Measurements from ENCODE around the gene ACAA2. TPM values are rescaled to one million over a fixed set of nuclear protein-coding genes. Genes with fewer than 3 reads are reported as not detected.

Gene ACAA2
- total and polyA plus RNA-seq, 2 of the 8 experiments (the other 6 are each of a cell fraction or from before 2014, with no cell fraction given): 63.4 to 151 TPM

DNA sequence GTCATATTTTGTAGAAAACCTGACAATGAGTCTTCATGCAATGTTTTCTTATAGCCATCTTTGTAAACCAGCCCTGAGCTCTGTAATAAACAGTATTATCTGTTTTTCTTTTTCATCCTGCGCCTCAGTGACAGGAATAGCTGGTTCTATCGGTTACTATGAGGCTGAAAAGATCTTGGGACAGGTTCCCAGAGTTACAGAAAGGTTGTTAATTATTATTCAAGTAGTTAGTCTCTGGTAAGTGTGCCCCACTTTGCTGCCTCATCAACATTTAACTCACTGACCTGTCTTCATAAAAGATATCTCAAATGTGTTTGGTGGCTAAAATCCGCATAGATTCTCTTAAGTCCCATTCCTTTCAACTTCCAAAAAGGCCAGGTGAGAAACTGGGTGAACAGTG, 18.6 kb downstream of the ACAA2 start:
- Histone ChIP-seq H2BK12ac (ENCODE audit: low read depth, low read length) (no peak overlapping the region), H2AFZ (ENCODE audit: low read length) (no peak overlapping the region), H3K9ac (replicated peaks in 1 of 4; ENCODE audit: extremely low read depth in 1 of 4, low read depth in 3 of 4, low read length in 3 of 4) (no peak overlapping the region), H3K56ac (replicated peaks; ENCODE audit: insufficient read length, low read depth, low read length) (no peak overlapping the region), H3K27me3 (replicated peaks in 1 of 4; ENCODE audit: control insufficient read depth in 3 of 4, extremely low read depth in 1 of 4, insufficient read depth in 3 of 4, low read length in 3 of 4) (no peaks in the 10 kb centered on the region), H4K5ac (ENCODE audit: insufficient read length, low read depth, low read length) (no peak overlapping the region), H2BK20ac (ENCODE audit: low read length) (no peak overlapping the region), H2BK15ac (ENCODE audit: low read length) (no peak overlapping the region), H3K23ac (ENCODE audit: insufficient read length) (no peak overlapping the region), H3K79me2 (ENCODE audit: control insufficient read depth in 1 of 2, insufficient read depth in 2 of 2, low read length in 2 of 2) (no peaks in the 10 kb centered on the region), H3K4ac (replicated peaks; ENCODE audit: insufficient read length, low read depth, low read length) (no peak overlapping the region), H2BK120ac (replicated peaks; ENCODE audit: low read depth, low read length) (no peak overlapping the region), H3K36me3 (ENCODE audit: control insufficient read depth in 2 of 4, insufficient read depth in 4 of 4, low read length in 3 of 4) (peaks cover 8 to 72% (median 56%) of the 10 kb centered on the region in 4 experiments), H3K79me1 (ENCODE audit: low read depth, low read length) (no peaks in the 10 kb centered on the region), H3K14ac (ENCODE audit: insufficient read length) (no peak overlapping the region), H4K91ac (replicated peaks; ENCODE audit: insufficient read length, low read length) (no peak overlapping the region), H3K4me3 (ENCODE audit: extremely low read depth in 1 of 4, insufficient read depth in 2 of 4, low read depth in 3 of 4, low read length in 4 of 4) (no peak overlapping the region), H3K4me2 (ENCODE audit: insufficient read depth in 1 of 2, low read depth in 2 of 2, low read length in 2 of 2) (no peak overlapping the region), H4K20me1 (replicated peaks in 1 of 2; ENCODE audit: control insufficient read depth in 1 of 2, insufficient read depth in 2 of 2, low read length in 2 of 2) (peaks cover 0 to 3% of the 10 kb centered on the region in 2 experiments), H3K23me2 (ENCODE audit: low read depth, low read length) (no peaks in the 10 kb centered on the region), H3K18ac (ENCODE audit: extremely low read depth, low read length) (no peak overlapping the region), H2BK5ac (ENCODE audit: low read depth, low read length) (no peak overlapping the region), H3K27ac (ENCODE audit: low read depth, low read length) (no peak overlapping the region), H3K9me3 (ENCODE audit: insufficient read depth in 2 of 2, low read depth in 1 of 2, low read length in 1 of 2) (peaks cover 0 to 7% of the 10 kb centered on the region in 2 experiments; a peak in 1 of 4 replicates), H3K4me1 (replicated peaks in 1 of 4; ENCODE audit: control insufficient read depth in 3 of 4, insufficient read depth in 4 of 4, low read length in 3 of 4) (no peaks in the 10 kb centered on the region), H2AK5ac (ENCODE audit: low read depth, low read length) (no peak overlapping the region), H4K8ac (ENCODE audit: extremely low read depth, insufficient read depth, low read length) (no peak overlapping the region)
- TF ChIP-seq POU5F1 (IDR thresholded peaks at IDR 0.05; ENCODE audit: low read depth, low read length) (no peak), POLR2A (IDR thresholded peaks at IDR 0.05; ENCODE audit: control extremely low read depth in 1 of 2, low read depth in 2 of 2, low read length in 2 of 2) (no peak), SP1 (IDR thresholded peaks at IDR 0.05; ENCODE audit: low read depth, low read length) (no peak), NANOG (IDR thresholded peaks at IDR 0.05; ENCODE audit: insufficient read depth, low read depth, low read length, poor library complexity, severe bottlenecking) (no peak), SP4 (IDR thresholded peaks at IDR 0.05; ENCODE audit: low read length) (no peak), POLR2AphosphoS5 (IDR thresholded peaks at IDR 0.05; ENCODE audit: low read depth, low read length) (no peak), SRF (IDR thresholded peaks at IDR 0.05; ENCODE audit: low read depth, low read length) (no peak), RAD21 (IDR thresholded peaks at IDR 0.05 in 1 of 2, conservative IDR thresholded peaks at IDR 0.05 in 1 of 2; ENCODE audit: low read depth in 2 of 2, low read length in 2 of 2) (no peak), CREB1 (IDR thresholded peaks at IDR 0.05) (no peak), ASH2L (IDR thresholded peaks at IDR 0.05; ENCODE audit: low read length) (no peak), CHD2 (IDR thresholded peaks at IDR 0.05; ENCODE audit: low read length) (no peak), SAP30 (IDR thresholded peaks at IDR 0.05; ENCODE audit: insufficient read depth, insufficient replicate concordance, low read length) (no peak), SIX5 (IDR thresholded peaks at IDR 0.05; ENCODE audit: low read depth, low read length) (no peak), EGR1 (IDR thresholded peaks at IDR 0.05; ENCODE audit: borderline replicate concordance, low read depth, low read length) (no peak), CBX8 (IDR thresholded peaks at IDR 0.05; ENCODE audit: borderline replicate concordance, low read depth, low read length) (no peak), TCF12 (IDR thresholded peaks at IDR 0.05; ENCODE audit: low read depth, low read length) (no peak), SP2 (IDR thresholded peaks at IDR 0.05; ENCODE audit: low read length) (no peak)
- DNase-seq (ENCODE audit: low read depth in 1 of 2, low spot score in 2 of 2): no peak
- 86% methylated on average over 3 of the region's 3 CpGs; no CpG with 5 or more reads in 1 of the 2 experiments for WGBS, 2 experiments (ENCODE audit: extremely low coverage in 1 of 2, insufficient coverage in 1 of 2, insufficient read length in 1 of 2, insufficient replicate concordance in 2 of 2, low coverage in 1 of 2, low lambda C conversion rate in 2 of 2, missing lambda C conversion rate in 1 of 2)
- ChIA-PET POLR2A (ENCODE audit: partially characterized antibody) (no interaction called here), CTCF (ENCODE audit: partially characterized antibody) (interaction anchor here (1.1 to 1.6 kb wide), 3 partner anchors 63 to 284 kb away, joined by 3 to 7 read pairs (median 4); no protein-coding TSS in a partner anchor)
- no peak for FAIRE-seq
